IMR-90 (cell line): ENCODE measurements around the gene MYH11. TPM values are rescaled to one million over a fixed set of nuclear protein-coding genes. Genes with fewer than 3 reads are reported as not detected.

ENCODE experiments used
- ATAC-seq: fragments of 200-7000 bp; cut with Tn5 transposase; 2 replicates; pipeline ENCODE4 v1.9.1; 2020; ENCODE audit warnings: low read depth, mild to moderate bottlenecking, moderate library complexity
- BruUV-seq: library from RNA; stranded (reverse); fragments of 400-500 nt; replicated peaks from 2 replicates; lab custom pipeline; 2021; lab: Mats Ljungman, UMichigan
- CTCF ChIA-PET: fragments of 300-600 bp; formaldehyde crosslinking; extraction: SDS; loops from one replicate; lab custom pipeline; 2021; ENCODE audit warnings: antibody characterized with exemption; lab: Yijun Ruan, JAX
- POLR2A ChIA-PET: fragments of 300-600 bp; sonication (Branson Sonifier 250); formaldehyde crosslinking; loops from one replicate; lab custom pipeline; 2022; ENCODE audit warnings: antibody characterized with exemption; ENCODE audit not compliant: unreplicated experiment; lab: Charles Lee
- DNase-seq: peaks from one replicate; pipeline ENCODE4 v3.0.0; 2013
- H2AFZ ChIP-seq: replicated peaks from 2 replicates; pipeline ENCODE3; 2013; ENCODE audit warnings: low read length, mild to moderate bottlenecking; ENCODE audit not compliant: poor library complexity
- H2AK5ac ChIP-seq: 2 replicates; pipeline ENCODE4 v1.6.1; 2013; ENCODE audit warnings: low read depth, low read length, inconsistent platforms
- H2AK9ac ChIP-seq: replicated peaks from 2 replicates; pipeline ENCODE3; 2013; ENCODE audit warnings: mild to moderate bottlenecking, low read depth, low read length, moderate library complexity; ENCODE audit not compliant: poor library complexity
- H2BK120ac ChIP-seq: 2 replicates; pipeline ENCODE4 v1.6.1; 2013; ENCODE audit warnings: low read depth, low read length, inconsistent platforms
- H2BK15ac ChIP-seq: 3 replicates; pipeline ENCODE4 v1.6.1; 2013; ENCODE audit warnings: low read depth, low read length, inconsistent platforms
- H2BK20ac ChIP-seq: 2 replicates; pipeline ENCODE4 v1.6.1; 2013; ENCODE audit warnings: low read depth, mild to moderate bottlenecking, inconsistent platforms, low read length, moderate library complexity
- H2BK5ac ChIP-seq: 2 replicates; pipeline ENCODE4 v1.6.1; 2013; ENCODE audit warnings: mild to moderate bottlenecking, low read depth, low read length, inconsistent platforms; ENCODE audit not compliant: poor library complexity, severe bottlenecking
- H3K14ac ChIP-seq: replicated peaks from 2 replicates; pipeline ENCODE4 v1.6.1; 2013; ENCODE audit warnings: low read depth, low read length, inconsistent platforms
- H3K18ac ChIP-seq: 2 replicates; pipeline ENCODE4 v1.6.1; 2013; ENCODE audit warnings: low read depth, low read length, control low read depth
- H3K23ac ChIP-seq: 2 replicates; pipeline ENCODE4 v1.6.1; 2013; ENCODE audit warnings: low read depth, low read length, inconsistent platforms
- H3K27ac ChIP-seq: 2 replicates; pipeline ENCODE4 v1.5.1; 2013; ENCODE audit warnings: mild to moderate bottlenecking, control low read depth, low read length; ENCODE audit not compliant: insufficient read depth
- H3K27me3 ChIP-seq: 2 replicates; pipeline ENCODE4 v1.6.1; 2013; ENCODE audit warnings: low read length; ENCODE audit not compliant: control insufficient read depth, insufficient read depth
- H3K36me3 ChIP-seq: 2 replicates; pipeline ENCODE4 v1.6.1; 2013; ENCODE audit warnings: low read length, mixed read lengths; ENCODE audit not compliant: control insufficient read depth, insufficient read depth
- H3K4ac ChIP-seq: 2 replicates; pipeline ENCODE4 v1.6.1; 2013; ENCODE audit warnings: low read depth, low read length, inconsistent platforms
- H3K4me1 ChIP-seq: 2 replicates; pipeline ENCODE4 v1.6.1; 2013; ENCODE audit warnings: low read length, mixed read lengths; ENCODE audit not compliant: control insufficient read depth, insufficient read depth
- H3K4me2 ChIP-seq: 2 replicates; pipeline ENCODE4 v1.6.1; 2013; ENCODE audit warnings: low read depth, mild to moderate bottlenecking, control low read depth, low read length, moderate library complexity
- H3K4me3 ChIP-seq: 2 replicates; pipeline ENCODE4 v1.5.1; 2013; ENCODE audit warnings: low read depth, mild to moderate bottlenecking, control low read depth, low read length, moderate library complexity; ENCODE audit not compliant: insufficient read depth
- H3K56ac ChIP-seq: 2 replicates; pipeline ENCODE4 v1.6.1; 2013; ENCODE audit warnings: low read length, inconsistent platforms; ENCODE audit not compliant: insufficient read depth; ENCODE audit errors: extremely low read depth
- H3K79me1 ChIP-seq, 2 experiments: 2 replicates each; pipeline ENCODE4 v1.6.1; 2013; ENCODE audit warnings: low read length in 2 of 2, inconsistent platforms in 1 of 2, low read depth in 1 of 2
- H3K9ac ChIP-seq: 2 replicates; pipeline ENCODE4 v1.6.1; 2013; ENCODE audit warnings: low read depth, low read length, control low read depth
- H3K9me1 ChIP-seq: 2 replicates; pipeline ENCODE4 v1.6.1; 2013; ENCODE audit warnings: low read length, inconsistent platforms; ENCODE audit not compliant: insufficient read depth
- H3K9me3 ChIP-seq: 2 replicates; pipeline ENCODE4 v1.6.1; 2013; ENCODE audit warnings: low read length; ENCODE audit not compliant: control insufficient read depth, insufficient read depth
- H4K20me1 ChIP-seq: 2 replicates; pipeline ENCODE4 v1.6.1; 2013; ENCODE audit warnings: low read length, inconsistent platforms; ENCODE audit not compliant: insufficient read depth
- H4K5ac ChIP-seq: 2 replicates; pipeline ENCODE4 v1.6.1; 2013; ENCODE audit warnings: mild to moderate bottlenecking, low read depth, low read length, control low read depth
- H4K8ac ChIP-seq, 2 experiments: 2 replicates each; pipeline ENCODE4 v1.6.1; 2013; ENCODE audit warnings: low read depth in 2 of 2, low read length in 2 of 2, control low read depth in 1 of 2, inconsistent platforms in 1 of 2
- H4K91ac ChIP-seq: 2 replicates; pipeline ENCODE4 v1.6.1; 2013; ENCODE audit warnings: low read depth, low read length, inconsistent platforms; ENCODE audit not compliant: insufficient read depth
- BHLHE40 ChIP-seq: fragments of 150-350 bp; IDR thresholded peaks from 2 replicates; pipeline ENCODE4 v1.6.1; 2016; ENCODE audit warnings: mild to moderate bottlenecking, low read depth, low read length
- CEBPB ChIP-seq: IDR thresholded peaks from 2 replicates; pipeline ENCODE4 v1.6.1; 2012; ENCODE audit warnings: low read depth, low read length, improper control_type of control experiment
- WGBS, 2 experiments: methylation state at CpG; one replicate each; pipeline versions ENCODE4 v1.1.5 to v1.1.7; 2013; ENCODE audit warnings: missing lambda C conversion rate in 2 of 2; ENCODE audit not compliant: insufficient read length in 1 of 2; ENCODE audit errors: extremely low coverage in 2 of 2; 5-methylcytosine and 5-hydroxymethylcytosine counted together
- dilution Hi-C: fragments of 300-500 bp; cut with HindIII; formaldehyde crosslinking; loops from one replicate; pipeline ENCODE4 v1.14.3; 2018; ENCODE audit warnings: low sequenced_read_pairs; ENCODE audit not compliant: unreplicated experiment
- in situ Hi-C: fragments of 300-500 bp; cut with MboI; formaldehyde crosslinking; loops from 3 replicates; pipeline ENCODE4 v1.14.3; 2019; ENCODE audit warnings: low sequenced_read_pairs, inconsistent platforms, mixed read lengths
- intact Hi-C: fragments of 100-400 bp; cut with micrococcal nuclease; formaldehyde crosslinking; loops from 2 replicates; pipeline ENCODE4 v1.10.0; 2022
- polyA plus RNA-seq, 3 experiments: library from polyadenylated mRNA; depleted of rRNA; stranded (reverse); fragments of >200 nt; gene quantifications; 2 replicates each; pipeline ENCODE4 v1.2.3, GENCODE V29; 2012; ENCODE audit warnings: low replicate concordance in 1 of 3
- total RNA-seq: library from RNA; depleted of rRNA; stranded (reverse); fragments of >200 nt; gene quantifications from 2 replicates; pipeline ENCODE4 v1.2.3, GENCODE V29; 2012

The MYH11 gene
- total and polyA plus RNA-seq, 2 of the 4 experiments (the other 2 are of a cell fraction) = under 0.01 to 0.12 TPM

DNA sequence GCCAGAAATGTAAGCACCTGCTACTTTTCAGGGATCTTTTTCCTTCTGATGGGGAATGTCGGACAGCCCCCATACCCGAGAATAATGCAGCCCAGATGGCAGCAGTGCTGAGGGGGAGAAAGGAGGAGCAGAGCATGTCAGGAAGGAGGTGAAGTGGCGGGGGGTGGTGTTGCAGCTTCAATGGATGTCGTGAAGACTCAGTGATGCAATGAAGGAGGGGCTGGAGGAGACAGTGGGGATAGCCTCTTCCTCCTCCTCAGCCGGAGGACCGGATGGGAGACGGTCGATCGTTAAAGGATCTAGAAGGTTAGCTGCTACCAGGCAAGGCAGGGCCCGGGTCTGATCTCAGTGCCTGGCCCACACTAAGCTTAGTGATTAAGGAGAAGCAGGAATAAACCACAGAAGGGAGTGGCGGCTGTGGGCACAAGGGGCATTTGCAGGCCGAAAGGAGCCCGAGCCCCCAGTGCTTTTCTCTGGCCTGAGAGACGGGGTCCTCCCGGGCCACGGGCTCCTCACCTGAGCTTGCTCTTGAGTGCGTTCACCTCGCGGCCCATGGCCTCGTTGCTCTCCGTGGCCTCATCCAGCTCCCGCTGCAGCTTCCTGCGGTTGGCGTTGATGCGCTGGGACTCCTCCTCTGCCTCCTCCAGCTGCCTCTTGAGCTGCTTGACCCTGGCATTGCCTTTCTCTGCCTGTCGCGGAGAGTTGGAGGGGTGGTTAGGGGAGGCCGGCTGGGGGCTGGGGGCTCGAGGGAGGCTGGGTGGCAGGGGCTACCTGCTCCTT, 142.2 kb downstream of the MYH11 start (continued):
- no peak for TF ChIP-seq BHLHE40

GRCh38 chr16:15708997-15709396, 147.8 kb downstream of the MYH11 start:
- H4K20me1 ChIP-seq = peaks cover 3% of the 10 kb centered on the region; the same call in 1 of the 2 replicates
- H3K56ac ChIP-seq = no peak overlapping the region
- no peak overlapping the region for H3K4me2 ChIP-seq
- no peak overlapping the region for H2AFZ ChIP-seq
- no peak overlapping the region for H2AK5ac ChIP-seq
- peaks cover 6% of the 10 kb centered on the region for H3K4me1 ChIP-seq
- in situ Hi-C loops (no loop called here), intact Hi-C loops (loop anchor here (10.0 kb wide), 2 partner anchors 284 to 486 kb away; no protein-coding TSS in a partner anchor), dilution Hi-C loops (no loop called here)
- no peak overlapping the region for H3K4me3 ChIP-seq
- H3K4ac ChIP-seq = no peak overlapping the region
- TF ChIP-seq CEBPB = no peak
- H4K91ac ChIP-seq = no peak overlapping the region
- H2AK9ac ChIP-seq = no peak overlapping the region
- no peak for DNase-seq
- H3K18ac ChIP-seq = no peak overlapping the region
- peaks cover 4 to 21% of the 10 kb centered on the region in 2 experiments; a peak in 3 of 4 replicates for H3K79me1 ChIP-seq
- no peak overlapping the region for H2BK120ac ChIP-seq
- H3K9me1 ChIP-seq = peaks cover 12% of the 10 kb centered on the region
- BruUV-seq = no TSS peak
- H3K23ac ChIP-seq = no peak overlapping the region
- H3K9ac ChIP-seq = no peak overlapping the region
- no peak overlapping the region for H3K14ac ChIP-seq
- H2BK20ac ChIP-seq = no peak overlapping the region
- H2BK5ac ChIP-seq = no peak overlapping the region
- no peak overlapping the region for H3K27ac ChIP-seq
- ChIA-PET POLR2A (no interaction called here), CTCF (no interaction called here)
- WGBS, 2 experiments = 90% methylated on average over 4 of the region's 7 CpGs; no CpG with 5 or more reads in 1 of the 2 experiments
- H4K5ac ChIP-seq = no peak overlapping the region
- H3K27me3 ChIP-seq = no peaks in the 10 kb centered on the region
- ATAC-seq = no peak
- H2BK15ac ChIP-seq = no peak overlapping the region
- no peak overlapping the region for H4K8ac ChIP-seq
- H3K9me3 ChIP-seq = no peaks in the 10 kb centered on the region
- peaks cover 3% of the 10 kb centered on the region; the same call in 1 of the 2 replicates for H3K36me3 ChIP-seq
